Hematopoietic multipotent progenitor cell treated with erythropoietin and hydrocortisone succinate and interleukin-3 and kit ligand, for 15 days (in vitro differentiated cells): ENCODE data around the gene KLK13.
A peak's percentile ranks its signal among the peaks of the same experiment; 100 is the strongest.

ENCODE experiments used
- DNase-seq: peaks from one replicate; pipeline ENCODE4 v3.0.0-alpha.2; 2015; ENCODE audit warnings: low spot score

Gene KLK13

DNA sequence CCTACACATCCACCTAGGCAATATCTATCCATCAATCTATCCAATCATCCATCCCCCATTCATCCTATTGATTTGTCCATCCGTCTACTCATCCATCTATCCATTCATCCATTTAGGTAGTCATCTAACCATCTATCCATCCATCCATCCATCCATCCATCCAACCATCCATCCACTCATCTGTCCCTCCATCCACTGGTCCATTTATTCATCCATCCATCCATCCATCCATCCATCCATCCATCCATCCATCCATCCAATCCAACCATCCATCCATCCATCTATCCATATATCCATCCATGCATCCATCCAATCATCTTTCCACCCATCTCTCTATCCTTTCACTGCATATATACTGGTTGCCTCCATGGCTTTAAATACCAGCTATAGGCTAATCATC is 3.9 kb downstream of the KLK13 start:
- DNase-seq: no peak

GRCh38 chr19:51060336-51060735 is 4.6 kb downstream of the KLK13 start:
- DNase-seq: no peak

DNA sequence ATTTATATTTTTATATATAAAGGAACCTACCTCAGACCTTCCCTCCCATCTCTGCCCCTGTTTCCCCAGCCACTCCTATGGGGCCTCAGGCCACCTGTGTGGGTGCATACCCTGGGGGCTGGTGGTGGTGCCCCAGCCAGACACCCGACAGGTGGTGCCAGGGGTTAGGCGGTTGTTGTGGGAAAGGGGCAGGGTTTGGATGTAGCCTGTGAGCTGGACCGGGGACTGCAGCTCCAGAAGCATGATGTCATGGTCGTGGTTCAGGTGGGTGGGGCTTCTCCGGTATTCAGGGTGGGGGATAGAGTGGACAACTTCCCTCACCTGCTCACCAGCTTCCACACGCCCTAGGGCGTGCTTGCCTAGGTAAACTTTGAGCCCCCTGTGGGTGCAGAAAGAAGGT is 5.2 kb downstream of the KLK13 start:
- DNase-seq: no peak

DNA sequence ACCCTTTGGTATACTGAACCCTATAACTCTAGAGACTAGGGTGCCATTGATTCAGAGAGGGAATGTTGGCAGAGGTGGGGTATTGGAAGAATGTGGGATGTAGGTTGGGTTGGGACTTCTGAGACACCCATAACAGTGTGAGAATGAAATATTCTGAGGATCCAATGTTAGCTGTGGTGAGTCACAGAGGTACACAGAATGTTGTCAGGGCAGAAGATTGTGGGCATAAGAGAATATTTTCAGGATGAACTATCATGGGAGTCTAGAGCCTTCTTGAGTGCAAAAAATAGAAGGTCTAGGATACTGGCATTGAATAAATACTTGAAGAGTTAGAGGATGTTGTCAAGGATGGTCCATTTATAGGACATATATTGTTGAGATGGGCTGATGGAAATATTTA is 9.0 kb downstream of the KLK13 start:
- no peak for DNase-seq

DNA sequence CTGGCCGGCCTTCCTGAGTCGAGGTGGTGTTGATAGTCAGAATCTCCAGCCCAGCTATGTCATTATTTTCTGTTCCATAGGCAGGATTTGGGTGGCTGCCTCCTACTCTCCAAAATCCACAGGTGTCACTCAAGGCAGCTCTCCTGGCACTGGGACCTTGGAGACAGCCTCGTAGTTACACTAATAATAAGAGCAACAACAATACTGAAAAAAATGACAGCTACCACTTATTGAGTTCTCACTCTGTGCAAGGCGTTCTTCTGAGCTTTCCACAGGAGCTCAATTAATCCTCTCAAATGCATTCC is 17.9 kb downstream of the KLK13 start:
- no peak for DNase-seq

DNA sequence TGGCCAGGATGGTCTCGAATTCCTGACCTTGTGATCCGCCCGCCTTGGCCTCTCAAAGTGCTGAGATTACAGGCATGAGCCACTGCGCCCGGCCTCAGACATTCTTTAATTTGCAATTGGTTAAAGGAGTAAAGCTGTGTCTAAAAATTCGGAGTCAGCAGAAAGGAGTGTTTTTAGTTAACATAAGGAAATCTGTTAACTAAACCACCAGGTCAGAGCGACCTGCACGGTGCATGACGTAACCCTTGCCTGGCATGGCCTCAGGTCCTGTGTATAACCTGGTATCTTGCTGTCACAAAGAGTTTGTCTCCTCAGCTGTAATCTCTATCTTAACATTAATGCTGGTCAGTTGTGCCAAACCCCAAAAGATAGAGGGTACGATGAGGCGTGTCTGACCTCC is 20.6 kb downstream of the KLK13 start:
- DNase-seq: no peak

DNA sequence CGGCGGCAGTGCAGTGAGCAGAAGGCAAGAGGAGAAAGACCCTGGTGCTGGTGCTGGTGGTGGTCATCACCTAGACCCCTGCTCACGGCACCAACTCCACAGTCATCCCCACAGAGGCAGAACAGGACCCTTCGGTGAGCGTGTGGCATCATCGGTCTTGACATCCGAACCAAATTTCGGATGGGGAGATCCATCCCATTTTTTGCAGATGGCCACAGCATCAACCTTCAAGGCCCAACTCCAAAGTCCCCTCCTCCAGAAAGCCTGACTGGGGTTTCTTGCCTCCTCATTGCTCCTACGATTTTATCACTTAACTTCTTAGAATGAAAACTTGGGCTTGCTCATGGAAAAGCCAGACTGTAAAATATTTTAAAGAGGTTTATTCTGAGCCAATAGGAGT is 21.4 kb downstream of the KLK13 start:
- no peak for DNase-seq

DNA sequence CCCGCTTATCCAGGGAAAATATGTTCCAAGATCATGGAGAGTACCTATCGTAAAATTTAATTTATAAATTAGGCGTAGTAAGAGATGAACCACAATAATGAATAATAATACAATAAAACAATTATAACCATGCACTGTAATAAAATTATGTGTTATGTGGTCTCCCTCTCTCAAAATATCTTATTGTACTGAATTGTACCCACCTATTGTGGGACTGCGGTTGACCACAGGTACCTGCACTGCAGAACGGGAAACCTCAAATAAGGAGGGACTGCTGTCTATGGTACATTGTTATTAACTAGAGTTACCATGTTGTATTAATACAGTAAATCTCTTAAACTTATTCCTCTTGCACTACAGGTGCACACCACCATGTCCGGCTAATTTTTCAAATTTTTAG is 24.7 kb downstream of the KLK13 start:
- no peak for DNase-seq

DNA sequence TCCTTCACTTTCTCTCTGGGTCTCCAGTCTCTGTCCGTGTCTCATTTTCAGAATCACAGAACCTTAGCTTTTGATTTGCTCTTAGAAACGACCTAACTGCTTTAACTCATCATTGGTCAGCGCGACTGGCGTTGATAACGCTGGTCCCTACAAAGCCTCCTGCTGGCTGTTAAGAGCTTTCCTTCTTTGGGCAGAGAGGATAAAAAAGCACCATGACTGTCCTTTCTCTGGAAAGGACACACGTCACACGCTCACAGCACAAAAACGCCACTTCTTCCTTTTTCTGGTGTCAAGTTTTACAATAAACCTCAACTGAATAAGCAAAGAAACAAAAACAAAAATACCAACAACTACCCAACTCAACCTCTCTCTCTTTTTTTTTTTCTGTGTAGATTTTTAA is 28.4 kb downstream of the KLK13 start:
- no peak for DNase-seq

- no peak for DNase-seq
These were observed 30.2 kb downstream of the KLK13 start, which contains the start of gene KLK12 for GRCh38 chr19:51034704-51035103. KLK12 (minus strand) TSS chr19:51035002; CDS start chr19:51034621, 381 bp downstream.

GRCh38 chr19:51031880-51032225 is 33.0 kb downstream of the KLK13 start:
- DNase-seq: no peak

DNA sequence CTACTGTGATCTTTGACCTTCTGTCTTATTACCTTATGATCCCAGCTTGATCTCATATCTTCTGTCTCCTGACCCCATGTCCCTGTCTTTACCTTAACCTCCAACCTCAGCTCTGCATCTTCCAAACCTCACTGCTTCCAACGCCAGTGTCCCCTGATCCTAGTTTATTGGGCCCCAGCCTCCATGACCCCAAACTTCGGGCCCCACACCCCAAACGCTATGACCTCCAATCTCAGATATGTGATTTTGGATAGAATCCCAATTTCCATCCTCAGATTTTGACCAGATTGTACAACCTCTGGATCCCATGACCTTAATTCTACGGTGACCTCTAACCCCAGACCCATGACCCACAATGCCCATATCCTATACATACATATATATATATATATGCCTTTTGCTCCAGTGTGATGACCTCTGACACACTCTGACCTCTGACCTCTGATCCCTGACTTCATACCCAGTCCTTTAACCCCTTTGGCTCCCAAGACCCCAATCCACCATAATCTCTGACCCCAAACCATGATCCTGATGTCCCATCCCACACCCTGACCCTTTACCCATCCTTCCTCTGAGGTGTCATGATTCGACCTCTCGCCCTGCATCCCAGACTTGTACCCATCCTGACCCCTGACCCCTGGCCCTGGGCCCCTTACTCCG is 33.5 kb downstream of the KLK13 start:
- DNase-seq: no peak

GRCh38 chr19:51030631-51031030 is 34.3 kb downstream of the KLK13 start:
- DNase-seq: no peak

DNA sequence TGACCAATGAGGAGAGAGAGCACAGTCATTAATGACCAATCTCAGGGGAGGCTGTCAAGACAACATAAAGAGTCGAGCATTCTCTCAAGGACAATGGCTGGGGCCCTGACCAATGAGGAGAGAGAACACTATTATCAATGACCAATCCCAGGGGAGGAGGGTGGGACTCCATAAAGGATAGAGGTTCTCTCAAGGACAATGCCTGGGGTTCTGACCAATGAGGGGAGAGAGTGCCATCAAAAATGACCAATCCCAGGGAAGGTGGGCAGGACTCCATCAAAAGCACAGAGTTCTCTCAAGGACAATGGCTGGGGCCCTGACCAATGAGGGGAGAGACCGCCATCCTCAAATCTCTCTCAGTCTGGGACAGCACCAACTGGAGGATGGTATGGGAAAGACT is 35.2 kb downstream of the KLK13 start:
- no peak for DNase-seq

- no peak for DNase-seq
These were observed 37.0 kb downstream of the KLK13 start for GRCh38 chr19:51027873-51028272.

GRCh38 chr19:51027126-51027806 is 37.6 kb downstream of the KLK13 start:
- DNase-seq: no peak

- no peak for DNase-seq
These were observed 38.4 kb downstream of the KLK13 start, which contains the start of gene KLK11 for GRCh38 chr19:51026554-51026831. KLK11 (minus strand) TSS chr19:51026616; CDS start chr19:51025631, 985 bp downstream.

- DNase-seq: no peak
These were observed 38.9 kb downstream of the KLK13 start for GRCh38 chr19:51025809-51026553.

- DNase-seq: no peak
These were observed 39.5 kb downstream of the KLK13 start for GRCh38 chr19:51025401-51025800.

DNA sequence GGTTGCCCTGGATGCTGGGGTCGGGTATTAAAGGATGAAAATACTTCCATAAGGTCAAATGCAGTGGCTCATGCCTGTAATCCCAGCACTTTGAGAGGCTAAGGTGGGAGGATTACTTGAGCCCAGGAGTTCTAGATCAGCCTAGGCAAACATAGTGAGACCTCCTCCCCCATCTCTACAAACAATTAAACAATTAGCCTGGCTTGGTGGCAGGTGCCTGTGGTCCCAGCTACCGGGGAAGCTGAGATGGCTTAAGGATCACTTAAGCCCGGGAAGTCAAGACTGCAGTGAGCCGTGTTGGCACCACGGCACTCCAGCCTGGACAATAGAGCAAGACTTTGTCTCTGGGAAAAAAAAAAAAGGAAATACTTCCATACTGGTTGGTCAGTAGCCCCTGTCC is 40.0 kb downstream of the KLK13 start:
- no peak for DNase-seq

DNA sequence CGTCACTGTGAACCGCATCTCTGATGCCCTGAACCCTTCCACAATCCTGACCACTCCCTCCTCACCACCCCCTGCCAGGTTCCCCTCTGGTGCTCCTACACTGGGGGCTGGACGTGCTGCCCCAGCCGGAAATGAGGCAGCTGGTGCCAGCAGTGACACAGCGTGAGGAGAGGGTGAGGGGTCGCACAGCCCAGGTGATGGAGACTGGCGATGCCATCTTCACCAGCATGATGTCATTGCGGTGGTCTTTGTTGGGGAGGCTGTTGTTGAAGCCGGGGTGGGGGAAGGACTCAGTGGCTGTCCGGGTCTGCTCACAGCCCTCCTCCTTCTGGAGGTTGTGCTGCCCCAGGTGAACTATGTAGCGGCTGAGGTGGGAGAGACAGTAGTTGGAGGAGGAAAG is 40.9 kb downstream of the KLK13 start:
- DNase-seq: no peak

DNA sequence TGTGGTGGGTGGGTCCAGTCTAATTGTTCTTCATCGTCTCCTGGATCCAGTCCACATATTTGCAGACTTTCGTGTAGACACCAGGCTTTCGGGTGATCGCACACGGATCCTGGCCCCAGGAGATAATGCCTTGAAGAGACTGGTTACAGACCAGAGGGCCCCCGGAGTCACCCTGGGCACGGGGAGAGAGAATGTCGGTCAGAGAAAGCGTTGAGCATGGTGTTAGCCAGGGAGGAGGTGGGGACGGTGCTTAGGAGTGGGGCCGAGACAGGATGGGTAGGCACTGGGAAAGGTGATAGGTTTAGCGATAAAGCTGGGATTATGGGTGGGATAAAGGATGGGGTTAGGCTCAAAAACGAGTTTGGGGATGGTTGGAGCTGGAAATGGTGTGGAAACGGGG is 42.4 kb downstream of the KLK13 start:
- DNase-seq: no peak

GRCh38 chr19:51020988-51021651 is 43.8 kb downstream of the KLK13 start:
- peak; percentile 5 for DNase-seq
